GM10266 (cell line): ENCODE data around the gene PEX19.

Source experiments
- DNase-seq: peaks from one replicate; pipeline ENCODE4 v3.0.0; 2012; ENCODE audit errors: extremely low spot score
- CTCF ChIP-seq: IDR thresholded peaks from 2 replicates; pipeline ENCODE4 v1.5.1; 2012; ENCODE audit warnings: mild to moderate bottlenecking, low read depth; ENCODE audit not compliant: control insufficient read depth, insufficient read depth; ENCODE audit errors: missing control alignments

PEX19 gene

GRCh38 chr1:160260406-160261382 lies 24.2 kb downstream of the PEX19 start:
- no peak for TF ChIP-seq CTCF
- DNase-seq = no peak

GRCh38 chr1:160258177-160258798 lies 26.6 kb downstream of the PEX19 start:
- no peak for TF ChIP-seq CTCF
- DNase-seq = no peak

- no peak for TF ChIP-seq CTCF
- no peak for DNase-seq
Observed at GRCh38 chr1:160257411-160258015, 27.4 kb downstream of the PEX19 start.

- DNase-seq = no peak
- no peak for TF ChIP-seq CTCF
Observed at GRCh38 chr1:160256396-160257046, 28.4 kb downstream of the PEX19 start.

- no peak for DNase-seq
- TF ChIP-seq CTCF = no peak
Observed at GRCh38 chr1:160255781-160256300, 29.1 kb downstream of the PEX19 start.

GRCh38 chr1:160251687-160252526 lies 33.0 kb downstream of the PEX19 start:
- peak; percentile 79 for TF ChIP-seq CTCF
- DNase-seq = peak; percentile 63
